Measurements from ENCODE around the gene RNF175. TPM values are rescaled to one million over a fixed set of nuclear protein-coding genes. Genes with fewer than 3 reads are reported as not detected.

Gene RNF175
- total RNA-seq, 1 experiment from 2014 or later = 5.4 TPM

GRCh38 chr4:153794006-153794405, 34.2 kb upstream of the RNF175 start:
- Mint-ChIP-seq H3K9me3 (no peaks in the 10 kb centered on the region), H3K4me3 (peak overlapping the region; percentile 84; the same call in 1 of the 2 replicates), H3K36me3 (no peaks in the 10 kb centered on the region), H3K27ac (peak overlapping the region; percentile 75), H3K27me3 (ENCODE audit: low read depth) (no peaks in the 10 kb centered on the region; the same call in 1 of the 2 replicates), H3K4me1 (peaks cover 46% of the 10 kb centered on the region)
- DNase-seq (ENCODE audit: low spot score) = no peak
- ChIA-PET CTCF (interaction anchor here (1.2 to 3.5 kb wide), 7 partner anchors 13 to 289 kb away, joined by 3 to 21 read pairs (median 9); no protein-coding TSS in a partner anchor), POLR2A (interaction anchor here (0.6 kb wide), 1 partner anchor 418 kb away, joined by 3 read pairs; no protein-coding TSS in a partner anchor)
- ATAC-seq = no peak
- TF ChIP-seq, protein P1, sequence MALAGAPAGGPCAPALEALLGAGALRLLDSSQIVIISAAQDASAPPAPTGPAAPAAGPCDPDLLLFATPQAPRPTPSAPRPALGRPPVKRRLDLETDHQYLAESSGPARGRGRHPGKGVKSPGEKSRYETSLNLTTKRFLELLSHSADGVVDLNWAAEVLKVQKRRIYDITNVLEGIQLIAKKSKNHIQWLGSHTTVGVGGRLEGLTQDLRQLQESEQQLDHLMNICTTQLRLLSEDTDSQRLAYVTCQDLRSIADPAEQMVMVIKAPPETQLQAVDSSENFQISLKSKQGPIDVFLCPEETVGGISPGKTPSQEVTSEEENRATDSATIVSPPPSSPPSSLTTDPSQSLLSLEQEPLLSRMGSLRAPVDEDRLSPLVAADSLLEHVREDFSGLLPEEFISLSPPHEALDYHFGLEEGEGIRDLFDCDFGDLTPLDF (CRISPR knock-in tag; IDR thresholded peaks at IDR 0.05) = no peak
- TF ChIP-seq, protein P2, sequence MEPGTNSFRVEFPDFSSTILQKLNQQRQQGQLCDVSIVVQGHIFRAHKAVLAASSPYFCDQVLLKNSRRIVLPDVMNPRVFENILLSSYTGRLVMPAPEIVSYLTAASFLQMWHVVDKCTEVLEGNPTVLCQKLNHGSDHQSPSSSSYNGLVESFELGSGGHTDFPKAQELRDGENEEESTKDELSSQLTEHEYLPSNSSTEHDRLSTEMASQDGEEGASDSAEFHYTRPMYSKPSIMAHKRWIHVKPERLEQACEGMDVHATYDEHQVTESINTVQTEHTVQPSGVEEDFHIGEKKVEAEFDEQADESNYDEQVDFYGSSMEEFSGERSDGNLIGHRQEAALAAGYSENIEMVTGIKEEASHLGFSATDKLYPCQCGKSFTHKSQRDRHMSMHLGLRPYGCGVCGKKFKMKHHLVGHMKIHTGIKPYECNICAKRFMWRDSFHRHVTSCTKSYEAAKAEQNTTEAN (CRISPR knock-in tag; IDR thresholded peaks at IDR 0.05) = no peak
- TF ChIP-seq ATF1 (CRISPR knock-in tag; IDR thresholded peaks at IDR 0.05) = no peak
- TF ChIP-seq GTF2I (CRISPR knock-in tag; conservative IDR thresholded peaks at IDR 0.05) = no peak
- no peak for TF ChIP-seq ESRRA (CRISPR knock-in tag; IDR thresholded peaks at IDR 0.05; ENCODE audit: borderline replicate concordance)
- no peak for TF ChIP-seq CREM (CRISPR knock-in tag; IDR thresholded peaks at IDR 0.05)
- TF ChIP-seq, protein P3, sequence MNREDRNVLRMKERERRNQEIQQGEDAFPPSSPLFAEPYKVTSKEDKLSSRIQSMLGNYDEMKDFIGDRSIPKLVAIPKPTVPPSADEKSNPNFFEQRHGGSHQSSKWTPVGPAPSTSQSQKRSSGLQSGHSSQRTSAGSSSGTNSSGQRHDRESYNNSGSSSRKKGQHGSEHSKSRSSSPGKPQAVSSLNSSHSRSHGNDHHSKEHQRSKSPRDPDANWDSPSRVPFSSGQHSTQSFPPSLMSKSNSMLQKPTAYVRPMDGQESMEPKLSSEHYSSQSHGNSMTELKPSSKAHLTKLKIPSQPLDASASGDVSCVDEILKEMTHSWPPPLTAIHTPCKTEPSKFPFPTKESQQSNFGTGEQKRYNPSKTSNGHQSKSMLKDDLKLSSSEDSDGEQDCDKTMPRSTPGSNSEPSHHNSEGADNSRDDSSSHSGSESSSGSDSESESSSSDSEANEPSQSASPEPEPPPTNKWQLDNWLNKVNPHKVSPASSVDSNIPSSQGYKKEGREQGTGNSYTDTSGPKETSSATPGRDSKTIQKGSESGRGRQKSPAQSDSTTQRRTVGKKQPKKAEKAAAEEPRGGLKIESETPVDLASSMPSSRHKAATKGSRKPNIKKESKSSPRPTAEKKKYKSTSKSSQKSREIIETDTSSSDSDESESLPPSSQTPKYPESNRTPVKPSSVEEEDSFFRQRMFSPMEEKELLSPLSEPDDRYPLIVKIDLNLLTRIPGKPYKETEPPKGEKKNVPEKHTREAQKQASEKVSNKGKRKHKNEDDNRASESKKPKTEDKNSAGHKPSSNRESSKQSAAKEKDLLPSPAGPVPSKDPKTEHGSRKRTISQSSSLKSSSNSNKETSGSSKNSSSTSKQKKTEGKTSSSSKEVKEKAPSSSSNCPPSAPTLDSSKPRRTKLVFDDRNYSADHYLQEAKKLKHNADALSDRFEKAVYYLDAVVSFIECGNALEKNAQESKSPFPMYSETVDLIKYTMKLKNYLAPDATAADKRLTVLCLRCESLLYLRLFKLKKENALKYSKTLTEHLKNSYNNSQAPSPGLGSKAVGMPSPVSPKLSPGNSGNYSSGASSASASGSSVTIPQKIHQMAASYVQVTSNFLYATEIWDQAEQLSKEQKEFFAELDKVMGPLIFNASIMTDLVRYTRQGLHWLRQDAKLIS (CRISPR knock-in tag; IDR thresholded peaks at IDR 0.05; ENCODE audit: borderline replicate concordance) = no peak
- TF ChIP-seq CREB1 (CRISPR knock-in tag; IDR thresholded peaks at IDR 0.05) = no peak
- no peak for TF ChIP-seq ZNF317 (CRISPR knock-in tag; IDR thresholded peaks at IDR 0.05; ENCODE audit: borderline replicate concordance, low read depth)
- no peak for TF ChIP-seq E2F5 (CRISPR knock-in tag; IDR thresholded peaks at IDR 0.05)
- no peak for TF ChIP-seq HMGA2 (CRISPR knock-in tag; IDR thresholded peaks at IDR 0.05)
- no peak for TF ChIP-seq NR1H2 (CRISPR knock-in tag; IDR thresholded peaks at IDR 0.05)
- TF ChIP-seq, protein P4, sequence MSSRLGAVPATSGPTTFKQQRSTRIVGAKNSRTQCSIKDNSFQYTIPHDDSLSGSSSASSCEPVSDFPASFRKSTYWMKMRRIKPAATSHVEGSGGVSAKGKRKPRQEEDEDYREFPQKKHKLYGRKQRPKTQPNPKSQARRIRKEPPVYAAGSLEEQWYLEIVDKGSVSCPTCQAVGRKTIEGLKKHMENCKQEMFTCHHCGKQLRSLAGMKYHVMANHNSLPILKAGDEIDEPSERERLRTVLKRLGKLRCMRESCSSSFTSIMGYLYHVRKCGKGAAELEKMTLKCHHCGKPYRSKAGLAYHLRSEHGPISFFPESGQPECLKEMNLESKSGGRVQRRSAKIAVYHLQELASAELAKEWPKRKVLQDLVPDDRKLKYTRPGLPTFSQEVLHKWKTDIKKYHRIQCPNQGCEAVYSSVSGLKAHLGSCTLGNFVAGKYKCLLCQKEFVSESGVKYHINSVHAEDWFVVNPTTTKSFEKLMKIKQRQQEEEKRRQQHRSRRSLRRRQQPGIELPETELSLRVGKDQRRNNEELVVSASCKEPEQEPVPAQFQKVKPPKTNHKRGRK (CRISPR knock-in tag; IDR thresholded peaks at IDR 0.05; ENCODE audit: borderline replicate concordance) = no peak
- TF ChIP-seq, protein P5, sequence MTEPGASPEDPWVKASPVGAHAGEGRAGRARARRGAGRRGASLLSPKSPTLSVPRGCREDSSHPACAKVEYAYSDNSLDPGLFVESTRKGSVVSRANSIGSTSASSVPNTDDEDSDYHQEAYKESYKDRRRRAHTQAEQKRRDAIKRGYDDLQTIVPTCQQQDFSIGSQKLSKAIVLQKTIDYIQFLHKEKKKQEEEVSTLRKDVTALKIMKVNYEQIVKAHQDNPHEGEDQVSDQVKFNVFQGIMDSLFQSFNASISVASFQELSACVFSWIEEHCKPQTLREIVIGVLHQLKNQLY (CRISPR knock-in tag; IDR thresholded peaks at IDR 0.05) = no peak
- TF ChIP-seq RORB (CRISPR knock-in tag; IDR thresholded peaks at IDR 0.05) = no peak
